NOMO-1 (cell line): ENCODE measurements around the gene MYH13.

Experiments
- DNase-seq, 2 experiments: peaks; one replicate each; lab custom pipeline; 2025; ENCODE audit not compliant: unreplicated experiment in 2 of 2; lab: John Stamatoyannopoulos, UW

MYH13 gene

GRCh38 chr17:10262451-10262850, 110.4 kb downstream of the MYH13 start:
- no peak for DNase-seq

DNA sequence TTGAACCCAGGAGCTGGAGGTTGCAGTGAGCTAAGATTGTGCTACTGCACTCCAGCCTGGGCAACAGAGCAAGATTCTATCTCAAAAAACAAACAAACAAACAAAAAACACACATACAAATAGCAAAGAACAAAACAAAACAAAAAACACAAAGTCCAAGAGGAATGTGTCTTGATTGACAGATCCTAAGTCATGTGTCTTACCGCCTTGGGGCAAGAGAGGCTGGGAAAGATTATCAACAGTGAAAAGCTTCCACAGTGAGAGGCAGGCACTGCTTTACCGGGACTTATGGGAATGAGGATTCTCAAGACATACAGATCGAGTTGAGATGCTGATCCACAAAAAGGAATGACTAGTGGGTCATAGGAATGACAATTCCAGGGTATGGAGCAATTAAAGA, 111.7 kb downstream of the MYH13 start:
- no peak for DNase-seq

DNA sequence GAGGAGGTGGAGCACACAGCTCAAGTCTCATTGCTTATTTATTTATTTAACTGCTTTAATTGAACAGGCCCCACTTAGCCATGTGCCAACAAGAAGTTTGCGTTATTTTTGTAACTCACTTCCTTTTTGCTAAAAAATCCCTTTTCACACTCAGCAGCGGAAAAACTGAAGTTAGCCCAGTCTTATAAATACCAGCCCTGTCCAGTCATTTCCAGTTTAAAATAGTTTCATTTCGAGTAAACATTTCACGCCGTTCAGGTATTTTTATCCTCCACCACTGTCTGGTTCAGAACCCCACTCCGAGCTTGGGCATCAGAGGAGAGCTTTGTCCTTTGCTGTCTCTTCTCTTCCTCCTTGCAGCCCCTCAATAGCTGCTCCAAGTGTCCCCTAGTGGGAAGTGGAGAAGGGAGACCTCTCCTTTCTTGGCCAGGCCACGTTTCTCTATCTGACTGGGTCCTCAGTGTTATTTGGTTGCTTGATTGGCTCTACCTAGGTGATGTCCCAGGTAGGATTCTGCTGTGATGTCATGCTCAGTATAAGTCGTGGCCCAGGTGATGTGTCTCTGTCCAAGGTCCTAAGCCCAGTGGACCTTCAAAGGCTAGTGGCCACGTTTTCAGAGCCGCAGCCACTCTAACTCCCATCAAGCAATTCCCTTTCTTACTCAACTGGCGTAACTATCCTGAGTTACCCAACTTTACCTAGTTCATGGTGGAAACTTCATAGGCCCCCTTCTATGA, 121.4 kb downstream of the MYH13 start:
- peak; percentile 17 to 41 for DNase-seq
